Measurements from ENCODE around the gene ZNF628.

GRCh38 chr19:55494172-55494761 is 17.9 kb downstream of the ZNF628 start:
- no peak for TF ChIP-seq CTCF (IDR thresholded peaks at IDR 0.05)
- TF ChIP-seq REST (IDR thresholded peaks at IDR 0.05; ENCODE audit: insufficient read depth in 1 of 2, low read depth in 2 of 2, low read length in 1 of 2) = no peak
- no peak for TF ChIP-seq TCF7L2 (IDR thresholded peaks at IDR 0.05; ENCODE audit: low read depth, low read length)
